NCI-H2196 (cell line): ENCODE results near the gene HEMK1.

Experiments used
- DNase-seq: peaks from one replicate; lab custom pipeline; 2025; ENCODE audit not compliant: unreplicated experiment; lab: John Stamatoyannopoulos, UW

The HEMK1 gene

DNA sequence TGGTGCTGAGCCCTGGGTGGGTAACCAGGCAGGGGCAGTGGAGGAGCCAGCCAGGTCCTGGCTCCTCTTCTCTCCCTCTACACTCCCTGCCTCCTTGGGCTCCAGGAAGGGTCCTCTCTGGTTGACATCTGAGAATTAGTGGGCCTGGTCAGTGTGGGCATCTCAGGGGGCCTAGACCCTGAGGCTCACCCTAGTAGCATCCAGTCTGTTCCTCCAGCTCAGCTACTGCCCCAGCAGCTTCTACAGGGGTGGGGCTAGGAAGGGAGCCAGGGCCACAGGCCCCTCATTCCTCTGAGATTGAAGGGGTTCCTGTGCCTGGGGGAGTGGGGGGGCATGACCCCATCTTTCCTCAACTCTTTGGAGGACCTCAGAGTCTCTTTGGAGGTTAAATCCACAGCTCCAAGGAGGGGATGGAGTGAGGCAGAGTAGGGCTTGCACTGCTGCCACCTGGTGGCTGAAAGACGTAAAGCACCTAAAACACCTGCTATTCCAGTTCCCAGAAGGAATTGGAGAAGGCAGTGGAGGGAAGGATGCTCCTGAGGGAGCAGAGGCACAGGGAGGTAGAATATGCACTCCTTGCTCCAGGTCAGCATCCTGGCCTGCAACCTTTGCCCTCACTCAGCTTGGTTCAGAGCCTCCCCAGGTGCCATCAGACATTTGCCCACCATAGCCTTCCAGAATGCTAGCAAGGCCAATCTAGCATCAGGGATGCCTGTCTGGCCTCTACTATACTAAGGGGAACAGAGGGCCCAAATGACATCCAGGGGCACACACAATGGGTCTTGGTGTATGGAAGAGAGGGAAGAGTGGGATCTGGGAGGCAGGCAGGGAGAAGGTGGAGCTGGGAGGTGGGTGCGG is 26.9 kb upstream of the HEMK1 start:
- DNase-seq: peak; percentile 54

DNA sequence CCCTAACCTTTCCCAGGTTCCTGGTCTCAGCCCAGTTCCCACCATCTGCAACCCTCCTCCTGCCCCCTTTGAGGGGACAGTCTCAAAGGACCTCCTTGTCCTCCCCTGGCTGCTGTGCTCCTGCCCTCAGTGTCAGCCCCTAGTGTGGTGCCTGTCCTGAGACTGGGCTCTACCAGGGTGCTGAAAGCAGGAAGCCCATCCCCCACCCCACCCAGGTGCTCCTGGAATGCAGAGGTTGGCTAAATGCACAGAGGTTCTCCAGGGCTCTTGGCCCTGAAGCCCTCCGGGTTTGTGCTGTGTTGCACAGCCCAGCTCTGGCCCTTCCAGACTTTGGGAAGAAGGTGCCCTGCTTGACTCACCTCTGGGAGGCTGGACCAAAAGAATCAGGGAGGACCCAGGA is 23.5 kb upstream of the HEMK1 start:
- no peak for DNase-seq

DNA sequence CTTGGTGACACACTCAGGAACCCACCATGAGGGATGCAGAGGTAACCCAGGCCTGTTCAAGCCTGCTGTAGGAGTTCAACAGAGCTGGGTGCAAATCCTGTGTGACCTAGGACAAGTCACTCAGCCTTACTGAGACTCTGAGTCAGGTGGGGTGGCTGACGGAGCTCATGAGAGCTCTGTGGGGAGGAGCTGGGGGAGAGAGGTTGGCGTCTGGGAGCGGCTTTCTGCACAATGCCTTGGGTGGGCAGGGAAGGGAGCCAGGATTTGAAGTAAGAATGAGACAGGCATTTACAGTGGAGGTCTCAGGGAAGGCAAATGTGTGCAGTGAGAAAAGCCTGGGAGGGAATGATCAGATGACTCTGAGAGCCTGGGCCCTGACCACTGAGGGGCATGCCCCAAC is 20.1 kb upstream of the HEMK1 start:
- no peak for DNase-seq

DNA sequence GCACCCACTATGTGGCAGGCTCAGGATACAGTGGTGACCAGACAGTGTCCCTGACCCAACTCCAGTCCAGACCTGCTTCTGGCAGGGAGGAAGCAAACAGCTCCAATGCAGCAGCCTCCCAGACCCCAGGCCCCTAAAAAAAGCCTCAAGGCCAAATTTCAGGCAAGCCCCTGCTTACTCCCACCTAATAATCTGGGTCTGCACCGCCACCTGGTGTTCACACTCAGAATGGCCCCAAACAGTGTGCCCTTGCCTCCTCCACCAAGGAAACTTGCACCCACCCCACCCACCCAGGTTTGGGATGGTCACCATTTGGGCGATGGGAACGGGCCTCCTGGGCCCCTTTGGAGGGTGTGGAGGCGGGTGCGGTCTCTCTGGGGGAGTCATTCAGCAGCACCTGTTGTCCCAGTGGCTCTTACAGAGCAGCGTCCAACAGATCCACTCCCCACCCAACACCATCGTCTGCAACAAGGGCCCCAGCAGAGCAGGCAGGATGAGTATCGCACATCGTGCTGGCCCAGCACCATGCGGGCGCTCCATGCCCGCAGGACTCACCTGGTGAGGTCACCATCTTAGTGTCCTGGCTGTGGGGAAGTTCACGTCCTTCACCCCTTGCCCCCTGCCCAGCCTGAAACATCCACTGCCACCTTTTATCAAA is 19.1 kb upstream of the HEMK1 start:
- DNase-seq: peak; percentile 20

DNA sequence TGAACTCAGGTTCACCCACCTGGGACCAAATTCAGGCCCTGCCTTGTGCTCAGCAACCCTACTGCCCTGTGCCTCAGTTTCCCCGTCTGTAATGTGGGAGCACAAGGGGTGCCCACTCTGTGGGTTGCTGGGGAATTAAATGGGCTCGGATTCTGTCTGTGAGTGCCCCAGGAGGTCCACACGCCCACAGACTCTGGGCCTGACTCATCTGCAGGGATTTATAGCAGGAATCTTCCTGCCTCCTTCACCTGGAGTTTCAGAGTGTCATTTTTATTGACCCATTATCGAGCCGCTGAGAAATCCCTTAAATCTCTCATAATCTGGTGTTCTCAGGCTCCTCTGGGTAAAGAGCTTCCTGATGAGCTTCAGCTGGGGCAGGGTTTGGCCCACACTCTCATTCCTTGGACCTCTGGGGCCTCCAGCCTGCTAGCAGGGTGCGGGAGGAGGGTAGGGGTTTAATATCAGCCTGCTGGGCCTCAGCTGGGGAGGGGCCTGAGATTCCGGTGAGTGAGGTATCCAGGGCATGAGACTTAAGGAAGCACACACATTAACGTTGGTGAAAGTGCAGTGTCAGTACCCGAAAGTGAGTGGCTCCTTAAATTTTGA is 18.2 kb upstream of the HEMK1 start:
- DNase-seq: no peak

DNA sequence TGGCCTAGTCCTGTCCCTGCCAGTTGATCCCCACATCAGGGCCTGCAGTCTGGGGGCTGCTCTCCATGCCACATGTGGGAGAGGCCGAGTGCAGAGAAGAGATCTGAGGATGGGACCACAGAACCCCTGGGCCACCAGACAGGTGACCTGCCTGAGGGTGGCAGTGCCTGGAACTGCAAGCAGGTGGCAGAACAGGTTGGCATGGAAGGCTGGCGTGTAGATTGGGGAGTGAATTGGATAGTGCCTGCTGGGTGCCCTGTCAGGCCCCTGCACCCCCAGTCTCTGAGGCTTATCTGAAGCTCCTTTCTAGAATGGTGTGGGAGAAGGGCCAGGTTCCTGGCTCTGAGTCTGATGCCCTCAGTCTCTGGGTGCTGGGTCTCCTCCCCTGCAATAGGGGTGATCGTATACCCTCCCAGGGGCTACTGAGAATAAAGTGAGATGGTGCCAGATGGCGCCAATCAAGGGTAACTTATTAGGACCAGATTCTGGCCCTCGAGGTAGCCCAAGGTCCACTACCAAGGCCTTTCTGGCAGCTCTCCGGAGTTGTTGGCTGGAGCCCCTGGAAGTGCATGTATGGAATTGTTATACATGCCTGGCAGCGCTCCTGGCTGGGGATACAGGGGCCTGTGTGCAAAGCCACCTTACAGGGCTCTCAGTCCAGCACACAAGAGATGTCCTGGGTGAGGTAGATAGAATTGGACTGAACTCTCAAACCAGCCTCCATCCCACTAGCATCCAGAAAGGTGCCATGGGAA is 17.5 kb upstream of the HEMK1 start:
- no peak for DNase-seq

DNA sequence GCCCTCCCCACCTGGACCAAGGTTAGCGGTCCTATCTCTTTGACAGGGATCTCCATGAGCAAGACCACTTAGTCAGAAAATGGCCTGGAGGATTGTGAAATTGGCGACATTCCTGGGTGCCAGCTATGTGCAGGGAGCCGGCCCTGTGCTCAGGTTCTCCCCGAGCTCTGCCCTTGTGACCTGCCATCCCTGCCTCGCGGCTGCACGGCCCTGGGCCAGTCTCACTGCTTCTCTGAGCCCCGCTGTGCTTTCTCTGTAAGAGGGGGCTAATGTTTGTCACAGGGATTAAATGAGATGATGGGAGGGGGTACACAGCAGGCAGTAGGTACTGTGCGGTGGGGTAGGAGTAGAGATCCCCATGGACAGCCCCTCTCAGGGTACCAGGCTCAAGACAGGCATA is 16.7 kb upstream of the HEMK1 start:
- DNase-seq: no peak

DNA sequence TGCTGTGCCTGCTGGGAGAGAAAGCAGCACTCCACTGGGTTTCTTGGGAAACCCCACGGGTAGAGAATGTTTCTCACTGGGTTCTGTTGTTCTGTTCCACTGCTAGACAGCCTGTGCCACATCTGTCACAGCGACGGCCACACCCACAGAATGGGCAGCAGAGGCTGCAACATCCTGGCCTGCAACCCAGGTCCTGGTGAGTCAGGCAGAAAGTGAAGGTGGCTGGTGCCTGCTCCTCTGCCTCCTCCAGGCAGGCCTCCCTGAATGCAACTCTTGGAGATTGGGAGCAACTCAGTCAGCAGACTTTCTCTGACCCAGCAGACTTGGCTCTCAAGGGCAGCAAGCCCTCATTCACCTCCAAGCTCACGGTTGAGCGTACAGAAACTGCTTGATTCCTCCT is 14.8 kb upstream of the HEMK1 start:
- DNase-seq: no peak

DNA sequence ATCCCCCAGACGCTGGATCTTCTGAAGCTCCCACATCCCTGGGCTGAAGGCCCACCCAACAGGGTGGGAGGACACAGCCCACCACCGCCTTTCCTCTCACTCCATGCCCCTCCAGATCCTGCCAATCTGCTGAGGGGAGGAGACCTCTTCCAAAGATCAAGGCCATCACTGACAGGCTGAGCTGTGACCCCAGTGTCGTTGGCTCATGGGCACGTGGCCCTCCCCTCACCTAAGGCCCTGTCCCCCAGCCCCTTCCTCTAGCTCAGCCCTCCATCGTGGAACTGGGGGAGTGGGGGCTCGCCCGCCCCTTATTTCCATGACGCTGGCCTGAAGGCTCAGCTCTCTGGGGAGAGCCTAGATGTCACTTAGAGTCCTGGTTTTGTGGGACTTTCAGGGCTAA is 12.2 kb upstream of the HEMK1 start:
- DNase-seq: no peak

DNA sequence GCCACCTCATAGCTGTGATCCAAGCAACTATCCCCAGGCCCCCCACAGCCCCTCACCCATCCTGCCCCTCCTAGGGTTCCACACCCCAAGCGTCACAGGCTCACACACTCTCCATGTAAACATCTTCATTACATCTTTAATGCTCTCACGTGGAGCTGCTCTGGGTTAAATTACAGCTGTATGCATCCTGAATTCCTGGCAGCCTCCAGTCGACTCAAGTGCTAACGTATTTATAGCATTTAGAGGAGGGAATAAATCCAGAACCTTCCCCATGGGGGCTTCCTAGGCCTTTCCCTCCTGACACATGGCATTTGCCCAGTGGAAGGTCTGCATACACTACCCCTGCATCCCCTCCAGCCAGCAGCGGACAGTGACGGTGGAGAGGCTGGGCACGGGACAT is 11.4 kb upstream of the HEMK1 start:
- DNase-seq: no peak

DNA sequence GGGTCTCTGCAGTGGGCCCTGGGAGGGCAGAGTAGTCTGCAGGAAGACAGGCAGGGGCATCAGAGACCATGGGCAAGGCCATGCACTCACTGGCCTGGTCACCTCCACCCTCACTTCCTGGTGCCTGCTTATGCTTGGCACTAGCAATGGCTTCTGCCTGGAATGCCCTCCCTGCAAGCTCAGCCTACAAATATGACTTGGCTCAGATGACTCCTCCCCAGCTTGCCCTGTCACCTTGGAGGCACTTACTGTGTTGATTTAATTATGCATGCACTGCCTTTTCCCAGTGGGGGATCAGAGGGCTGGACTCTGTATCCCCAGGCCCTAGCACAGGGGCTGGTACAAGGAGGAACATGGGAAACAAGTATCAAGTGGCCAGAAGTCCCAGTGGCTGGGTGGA is 9.6 kb upstream of the HEMK1 start:
- DNase-seq: peak; percentile 7

DNA sequence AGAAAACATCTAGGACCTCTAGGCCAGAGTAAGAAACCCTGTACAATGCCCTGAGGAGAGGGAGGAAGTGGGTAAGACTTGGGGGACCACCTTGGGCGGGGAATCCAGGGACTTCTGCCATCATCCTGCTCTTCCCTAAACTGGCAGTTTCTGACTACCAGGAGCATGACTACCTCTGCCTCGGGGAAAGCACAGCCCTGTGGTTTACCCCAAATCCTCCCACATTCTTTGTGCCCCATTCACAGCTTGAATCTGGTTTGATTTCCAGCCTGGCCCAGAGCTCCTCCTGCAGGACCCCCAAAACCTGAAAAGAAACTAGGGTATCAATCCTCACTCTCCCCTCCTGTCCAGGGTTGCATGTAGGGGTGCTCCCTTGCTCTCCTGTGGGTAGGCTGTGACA is 6.5 kb upstream of the HEMK1 start:
- DNase-seq: no peak

DNA sequence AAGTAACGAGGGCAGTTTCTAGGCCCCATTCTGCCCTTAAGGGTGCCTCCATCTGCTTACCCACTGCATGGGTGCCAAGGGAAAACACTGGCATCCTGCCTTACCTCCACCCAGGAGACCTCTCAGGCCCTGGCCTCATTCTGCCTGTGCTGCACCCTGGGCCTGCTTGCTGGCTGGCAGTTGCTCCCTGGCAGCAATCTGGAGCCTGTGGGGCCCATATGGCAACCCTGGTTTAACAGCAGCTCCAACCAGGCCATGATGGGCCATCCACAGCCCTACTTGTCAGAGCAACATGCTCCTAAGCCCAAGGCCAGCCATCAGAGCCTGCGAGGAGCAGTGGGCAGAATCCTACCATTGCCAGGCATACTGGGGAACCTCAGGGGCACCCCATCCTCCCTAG is 5.5 kb upstream of the HEMK1 start:
- no peak for DNase-seq

DNA sequence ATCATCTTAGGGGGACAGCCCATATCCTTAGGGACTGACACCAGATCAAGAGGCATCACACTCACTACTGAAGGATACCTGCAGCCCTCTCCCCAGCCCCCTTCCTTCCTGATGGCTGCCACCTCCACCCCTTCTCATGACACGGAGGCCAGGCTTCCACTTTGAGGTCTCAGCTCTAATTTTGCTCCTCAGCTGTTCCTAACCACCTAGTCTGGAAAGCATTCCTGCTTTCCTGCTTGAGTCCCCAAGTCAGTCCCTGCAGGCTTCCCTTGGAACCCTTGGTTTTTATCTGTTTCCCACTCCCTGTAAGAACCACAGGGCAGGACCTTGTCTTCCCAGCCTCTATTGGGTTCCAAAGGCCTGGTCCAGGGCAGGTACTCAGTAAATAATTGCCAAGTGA is 5.0 kb upstream of the HEMK1 start:
- no peak for DNase-seq

DNA sequence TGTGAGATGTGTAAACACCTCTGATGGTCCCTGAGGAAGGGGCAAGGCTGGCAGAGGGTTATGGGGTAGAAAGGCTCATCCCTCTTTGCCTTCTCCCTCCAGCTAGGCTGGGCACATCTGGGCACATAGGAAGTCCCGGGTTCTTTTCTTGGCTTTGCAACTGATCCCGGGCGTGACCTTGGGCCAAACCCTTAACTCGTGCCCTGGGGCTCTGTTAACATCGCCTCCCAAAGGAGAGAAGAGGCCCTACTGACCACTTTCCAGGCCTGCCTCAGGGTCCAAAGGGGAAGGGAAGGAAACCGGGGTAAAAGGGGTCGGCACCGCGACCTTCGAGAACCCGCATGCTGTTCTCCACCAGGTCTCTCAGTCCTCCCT is 2.3 kb upstream of the HEMK1 start:
- no peak for DNase-seq

DNA sequence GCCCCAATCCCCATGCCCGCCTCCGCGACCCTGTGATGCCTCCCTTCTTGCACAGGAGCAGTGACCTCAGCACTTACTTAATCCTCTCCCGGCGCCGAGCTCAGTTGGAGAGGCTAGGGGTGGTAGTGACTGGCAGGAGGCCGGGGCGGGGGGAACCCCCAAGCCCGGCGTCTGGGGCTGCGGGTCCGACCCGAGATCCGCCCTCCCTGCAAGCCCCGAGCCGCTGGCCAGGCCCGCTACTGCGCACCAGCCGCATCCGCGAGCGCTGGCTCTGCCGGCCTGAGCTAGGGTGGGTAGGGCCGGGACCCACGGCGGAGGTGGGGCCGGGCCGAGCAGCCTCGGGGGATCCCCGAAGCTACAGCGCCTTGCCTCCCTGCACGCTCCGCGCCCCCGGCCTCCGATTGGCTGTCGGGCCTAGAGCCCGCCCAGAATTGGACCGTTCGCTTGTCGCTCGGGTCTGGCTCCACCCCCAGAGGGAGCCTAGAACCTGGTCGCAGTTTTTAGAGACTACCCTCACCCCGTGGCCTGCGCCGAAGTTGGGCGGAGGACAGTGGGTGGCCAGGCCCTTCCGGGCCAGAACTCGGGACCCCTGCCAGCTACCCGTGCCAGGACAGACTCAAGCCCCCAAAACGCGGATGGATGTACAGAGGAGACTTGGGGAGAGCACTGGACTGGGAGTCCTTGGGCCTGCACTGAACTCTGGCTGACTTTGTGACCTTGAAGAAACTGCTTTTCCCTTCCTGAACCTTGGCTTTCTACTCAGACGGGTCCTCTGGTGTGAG is 1.7 kb upstream of the HEMK1 start, which contains the start of gene C3orf18:
Gene C3orf18 (minus strand): TSS at position 362 of the 782 bp plus-strand sequence. CDS start 2,048 bp downstream, outside the sequence.
- no peak for DNase-seq

DNA sequence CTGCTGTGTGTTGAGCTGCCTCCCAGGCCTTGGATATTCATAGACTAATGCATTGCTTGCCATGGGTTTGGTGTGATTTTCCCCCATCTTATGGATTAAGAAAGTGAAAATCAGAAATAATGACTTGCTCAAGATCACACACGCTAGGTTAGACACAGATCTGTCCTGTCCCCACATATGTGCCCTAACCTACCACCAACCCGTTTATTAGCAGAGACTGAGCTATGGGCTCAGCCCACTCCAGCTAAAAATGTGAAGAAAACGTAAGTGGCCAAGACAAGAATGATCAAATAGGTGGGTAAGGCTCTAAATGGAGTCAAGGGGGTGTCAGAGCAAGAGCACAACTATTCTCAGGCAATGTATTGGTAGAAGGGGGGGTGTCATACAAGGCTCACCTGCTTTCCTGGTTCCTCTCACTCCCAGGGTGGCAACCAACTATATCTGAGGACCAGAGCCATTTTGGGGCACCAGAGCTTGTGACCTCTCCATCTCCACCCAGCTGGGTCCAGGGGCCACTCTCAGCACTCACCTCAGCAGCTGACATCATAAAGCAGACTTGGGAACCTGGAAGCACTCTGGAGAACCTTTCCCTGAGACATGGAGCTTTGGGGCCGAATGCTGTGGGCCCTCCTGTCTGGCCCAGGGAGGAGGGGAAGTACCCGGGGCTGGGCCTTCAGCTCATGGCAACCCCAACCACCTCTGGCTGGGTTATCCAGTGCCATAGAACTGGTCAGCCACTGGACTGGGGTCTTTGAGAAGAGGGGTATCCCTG is 1.4 kb downstream of the HEMK1 start:
- DNase-seq: no peak

DNA sequence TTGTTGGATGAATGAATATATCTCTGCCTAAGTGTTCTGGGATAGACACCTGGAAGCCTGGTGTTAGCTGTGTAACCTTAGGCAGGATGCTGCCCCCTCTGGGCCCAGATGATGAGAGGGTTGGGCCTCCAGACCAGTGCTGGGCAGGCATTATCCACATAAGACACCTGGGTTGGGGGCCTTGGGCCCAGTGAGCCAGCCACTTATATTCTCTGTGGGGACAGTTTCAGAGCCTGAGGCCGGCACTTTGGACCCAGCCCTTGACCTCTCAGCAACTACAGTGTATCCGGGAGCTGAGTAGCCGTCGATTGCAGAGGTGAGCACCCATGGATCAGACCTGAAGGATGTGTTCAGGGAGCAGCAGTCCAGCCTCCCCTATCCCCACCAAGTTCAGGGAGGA is 2.2 kb downstream of the HEMK1 start:
- DNase-seq: no peak

DNA sequence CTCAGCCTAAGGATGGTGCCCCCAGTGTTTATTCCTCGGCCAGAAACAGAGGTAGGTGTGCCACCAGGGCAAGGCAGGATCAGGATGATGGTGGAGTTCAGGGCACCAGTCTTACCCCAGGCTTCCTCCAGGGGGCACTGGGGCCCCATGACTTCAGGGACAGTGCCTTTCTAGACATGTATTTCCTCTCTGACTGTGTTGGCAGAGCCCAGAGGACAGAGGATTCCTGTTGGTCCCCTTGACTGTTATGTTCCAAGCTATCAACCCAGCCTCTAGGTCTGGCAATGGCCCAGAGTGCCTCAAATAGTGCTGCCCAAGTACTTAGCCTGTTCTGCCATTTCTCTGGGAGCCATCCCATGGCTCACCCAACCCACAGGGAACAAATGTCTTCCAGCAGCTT is 2.8 kb downstream of the HEMK1 start:
- DNase-seq: peak; percentile 57

DNA sequence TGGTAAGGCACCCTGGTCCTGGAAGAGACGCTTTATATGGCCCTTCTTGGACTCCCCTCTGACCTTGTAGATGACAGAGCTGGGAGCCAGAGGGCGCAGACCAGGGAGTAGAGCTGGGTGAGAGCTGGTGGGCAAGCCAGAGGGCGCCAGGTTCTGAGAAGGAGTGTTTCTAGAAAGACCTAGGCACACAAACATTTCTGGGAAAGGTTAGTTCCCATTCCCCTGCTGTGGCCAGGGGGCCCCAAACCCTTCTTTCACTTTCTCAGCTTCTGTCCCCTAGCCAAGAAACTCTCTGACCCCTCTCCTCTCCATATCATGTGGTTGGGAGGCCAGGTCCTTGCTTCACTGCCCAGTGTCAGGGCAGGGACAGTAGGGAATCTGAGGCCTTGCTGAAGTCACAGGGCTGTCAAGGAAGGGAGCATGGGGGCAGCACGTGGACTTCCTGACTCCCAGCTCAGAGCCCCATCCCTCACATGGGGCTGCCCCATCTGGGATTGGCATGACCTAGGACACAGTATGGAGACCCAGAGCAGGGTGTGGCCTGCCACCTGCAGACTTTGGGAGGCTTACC is 3.6 kb downstream of the HEMK1 start:
- no peak for DNase-seq
